HG03139 (cell line): Measurements from ENCODE around the gene CEACAM5.

Experiments
- ATAC-seq: cut with Tn5 transposase; IDR thresholded peaks from one replicate; pipeline ENCODE4 v1.9.1; 2021; ENCODE audit not compliant: unreplicated experiment

CEACAM5 gene

GRCh38 chr19:41708481-41708880 is at the start of gene CEACAM5:
Gene CEACAM5, plus strand, starts transcription at chr19:41708626. Its CDS starts 106 bp downstream, at chr19:41708732.
- no peak for ATAC-seq

DNA sequence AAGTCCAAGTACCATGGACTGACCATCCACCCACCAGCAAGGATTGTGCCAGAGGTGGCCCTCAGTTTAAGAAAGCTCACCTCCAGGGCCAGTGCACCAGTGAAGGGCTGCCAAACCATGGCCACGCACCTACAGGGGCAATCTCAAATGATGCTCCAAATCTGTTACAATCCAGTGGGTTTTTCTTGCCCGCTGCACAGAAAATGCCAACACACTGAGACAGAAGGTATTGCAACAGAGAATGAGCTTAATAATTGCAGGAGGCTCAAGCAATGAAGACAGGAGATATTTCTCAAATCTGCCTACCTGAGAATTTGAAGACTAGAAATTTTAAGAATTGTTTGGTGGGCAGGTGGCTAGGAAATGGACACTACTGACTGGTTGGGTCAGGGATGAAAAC is 42.4 kb upstream of the CEACAM5 start:
- ATAC-seq = no peak

GRCh38 chr19:41668315-41668714 is 40.1 kb upstream of the CEACAM5 start:
- no peak for ATAC-seq

DNA sequence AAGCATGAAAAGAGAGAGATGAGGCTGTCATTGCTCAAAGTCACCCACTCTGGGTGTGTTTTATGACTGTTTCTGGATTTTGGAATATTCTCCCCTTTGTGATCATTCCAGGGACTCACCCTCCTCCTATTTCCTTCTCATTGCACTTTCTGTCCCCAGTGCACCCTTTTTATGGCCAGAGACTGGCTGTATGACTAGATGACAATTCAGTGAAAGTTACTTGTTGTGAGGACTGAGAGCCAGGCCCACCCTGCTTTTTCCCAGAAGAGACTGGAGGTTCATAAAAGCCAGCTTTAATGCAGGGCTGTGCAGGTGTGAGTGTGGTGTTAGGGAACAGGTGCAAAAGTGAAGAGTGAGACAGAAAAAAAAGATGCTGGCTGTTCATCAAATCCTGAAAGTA is 37.7 kb upstream of the CEACAM5 start:
- no peak for ATAC-seq

DNA sequence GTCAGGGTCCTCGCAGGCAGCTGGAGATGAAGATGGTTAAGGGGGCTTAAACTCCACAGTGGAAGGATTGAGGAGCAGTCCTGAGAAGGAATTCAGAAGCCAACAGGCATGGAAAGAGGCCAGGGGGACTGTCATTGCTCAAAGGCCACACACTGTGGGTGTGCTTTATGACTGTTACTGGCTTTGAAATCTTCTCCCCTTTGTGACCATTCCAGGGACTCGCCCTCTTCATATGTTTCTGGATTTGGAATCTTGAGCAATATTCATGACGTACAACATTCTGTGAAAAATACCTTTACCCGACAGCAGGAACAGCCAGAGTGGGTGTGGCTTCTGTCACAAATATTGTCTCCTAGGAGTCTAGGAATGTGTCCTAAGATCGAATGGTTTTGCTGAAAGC is 36.9 kb upstream of the CEACAM5 start:
- ATAC-seq = no peak

DNA sequence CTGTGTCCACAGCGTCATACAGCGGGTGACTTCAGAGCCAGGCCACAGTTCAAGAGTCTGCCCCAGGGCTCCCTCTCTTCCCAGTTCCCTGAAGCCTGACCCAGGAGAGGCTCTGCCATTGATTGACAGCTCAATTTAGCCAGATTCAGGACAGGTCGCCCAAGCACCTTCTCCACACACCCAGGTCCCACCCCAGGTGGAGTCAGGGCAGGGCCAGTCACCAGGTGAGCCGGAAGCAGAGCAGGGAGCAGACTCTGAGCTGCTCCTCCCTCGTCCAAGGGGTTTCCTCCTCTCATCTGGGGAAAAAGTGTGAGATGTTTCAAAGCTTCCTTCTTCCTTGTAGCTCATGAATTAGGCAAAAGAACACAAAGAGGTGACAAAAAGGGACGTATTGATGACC is 26.0 kb upstream of the CEACAM5 start:
- ATAC-seq = no peak

- ATAC-seq = no peak
These were observed 21.0 kb upstream of the CEACAM5 start for GRCh38 chr19:41687419-41687818.

DNA sequence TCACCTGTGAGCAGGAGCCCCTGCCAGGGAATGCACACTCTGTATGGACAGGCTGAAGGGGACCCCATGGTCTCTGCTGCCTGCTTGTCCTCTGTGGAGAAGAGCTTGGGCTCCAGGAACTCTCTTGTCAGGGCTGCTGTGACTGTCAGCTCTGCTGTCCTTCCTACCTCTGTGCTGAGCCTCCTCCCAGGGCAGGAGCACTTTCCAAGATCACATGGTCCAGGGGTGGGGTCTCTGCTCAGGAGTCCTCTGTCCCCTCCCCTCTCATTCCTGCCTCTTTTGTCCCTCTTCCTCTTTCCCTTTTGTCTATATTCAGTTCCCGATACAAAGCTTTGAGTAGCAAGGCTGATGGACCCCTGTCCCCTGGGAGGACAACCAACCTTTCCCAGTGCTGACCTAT is 20.3 kb upstream of the CEACAM5 start, which contains the start of gene CEACAM7:
CEACAM7 (minus strand) TSS at position 173 of the 400 bp plus-strand sequence; CDS start at position 68, 105 bp downstream.
- no peak for ATAC-seq

GRCh38 chr19:41688687-41689086 is 19.7 kb upstream of the CEACAM5 start:
- no peak for ATAC-seq

DNA sequence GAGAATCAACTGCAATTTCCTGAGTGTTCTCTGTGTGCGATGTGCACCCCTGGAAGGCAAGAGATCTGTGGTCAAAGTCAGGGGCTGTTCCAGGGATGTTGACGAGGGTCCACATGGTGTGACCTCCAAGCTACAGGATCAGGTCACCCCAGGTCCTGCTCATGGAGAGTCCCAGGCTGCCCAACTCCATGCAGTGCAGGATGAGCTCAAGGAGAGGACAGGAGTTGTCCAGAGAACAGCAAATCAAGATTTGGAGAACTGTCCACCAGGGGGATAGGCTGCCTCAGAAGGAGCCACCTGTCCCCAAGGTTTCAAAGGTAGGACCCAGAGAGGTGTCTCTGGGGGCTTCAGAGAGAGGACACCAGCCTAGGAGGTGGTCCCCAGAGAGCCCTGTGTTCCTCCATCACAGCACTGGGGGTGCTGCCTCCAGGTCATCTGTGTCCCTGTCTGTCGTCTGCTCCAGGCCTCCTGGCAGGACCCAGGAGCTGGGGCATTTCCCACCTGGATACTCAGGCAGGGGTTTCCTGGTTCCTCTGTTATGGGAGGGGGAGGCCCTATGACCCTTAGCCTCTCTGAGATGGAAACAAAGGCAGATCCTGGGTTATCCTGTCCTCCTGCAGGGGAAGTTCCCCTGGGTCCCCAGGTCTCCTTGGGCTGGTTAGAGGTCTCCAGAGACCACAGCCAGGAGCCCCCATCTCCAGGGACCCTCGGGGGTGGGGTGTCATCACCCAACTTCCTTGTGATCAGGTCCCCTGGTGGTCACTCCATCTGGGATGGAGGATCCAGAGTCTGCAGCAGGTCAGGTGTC is 18.2 kb upstream of the CEACAM5 start:
- no peak for ATAC-seq

GRCh38 chr19:41690801-41691065 is 17.7 kb upstream of the CEACAM5 start:
- ATAC-seq = no peak

- ATAC-seq = no peak
These were observed 17.0 kb upstream of the CEACAM5 start for GRCh38 chr19:41691268-41691970.

DNA sequence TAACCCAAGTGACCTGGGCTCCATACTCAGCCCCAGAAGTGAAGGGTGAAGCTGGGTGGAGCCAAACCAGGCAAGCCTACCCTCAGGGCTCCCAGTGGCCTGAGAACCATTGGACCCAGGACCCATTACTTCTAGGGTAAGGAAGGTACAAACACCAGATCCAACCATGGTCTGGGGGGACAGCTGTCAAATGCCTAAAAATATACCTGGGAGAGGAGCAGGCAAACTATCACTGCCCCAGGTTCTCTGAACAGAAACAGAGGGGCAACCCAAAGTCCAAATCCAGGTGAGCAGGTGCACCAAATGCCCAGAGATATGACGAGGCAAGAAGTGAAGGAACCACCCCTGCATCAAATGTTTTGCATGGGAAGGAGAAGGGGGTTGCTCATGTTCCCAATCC is 14.2 kb upstream of the CEACAM5 start:
- ATAC-seq = no peak

- ATAC-seq = no peak
These were observed 13.4 kb upstream of the CEACAM5 start for GRCh38 chr19:41694831-41695635.

DNA sequence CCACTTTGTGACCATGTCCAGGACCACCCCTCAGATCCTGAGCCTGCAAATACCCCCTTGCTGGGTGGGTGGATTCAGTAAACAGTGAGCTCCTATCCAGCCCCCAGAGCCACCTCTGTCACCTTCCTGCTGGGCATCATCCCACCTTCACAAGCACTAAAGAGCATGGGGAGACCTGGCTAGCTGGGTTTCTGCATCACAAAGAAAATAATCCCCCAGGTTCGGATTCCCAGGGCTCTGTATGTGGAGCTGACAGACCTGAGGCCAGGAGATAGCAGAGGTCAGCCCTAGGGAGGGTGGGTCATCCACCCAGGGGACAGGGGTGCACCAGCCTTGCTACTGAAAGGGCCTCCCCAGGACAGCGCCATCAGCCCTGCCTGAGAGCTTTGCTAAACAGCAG is 12.7 kb upstream of the CEACAM5 start:
- no peak for ATAC-seq

DNA sequence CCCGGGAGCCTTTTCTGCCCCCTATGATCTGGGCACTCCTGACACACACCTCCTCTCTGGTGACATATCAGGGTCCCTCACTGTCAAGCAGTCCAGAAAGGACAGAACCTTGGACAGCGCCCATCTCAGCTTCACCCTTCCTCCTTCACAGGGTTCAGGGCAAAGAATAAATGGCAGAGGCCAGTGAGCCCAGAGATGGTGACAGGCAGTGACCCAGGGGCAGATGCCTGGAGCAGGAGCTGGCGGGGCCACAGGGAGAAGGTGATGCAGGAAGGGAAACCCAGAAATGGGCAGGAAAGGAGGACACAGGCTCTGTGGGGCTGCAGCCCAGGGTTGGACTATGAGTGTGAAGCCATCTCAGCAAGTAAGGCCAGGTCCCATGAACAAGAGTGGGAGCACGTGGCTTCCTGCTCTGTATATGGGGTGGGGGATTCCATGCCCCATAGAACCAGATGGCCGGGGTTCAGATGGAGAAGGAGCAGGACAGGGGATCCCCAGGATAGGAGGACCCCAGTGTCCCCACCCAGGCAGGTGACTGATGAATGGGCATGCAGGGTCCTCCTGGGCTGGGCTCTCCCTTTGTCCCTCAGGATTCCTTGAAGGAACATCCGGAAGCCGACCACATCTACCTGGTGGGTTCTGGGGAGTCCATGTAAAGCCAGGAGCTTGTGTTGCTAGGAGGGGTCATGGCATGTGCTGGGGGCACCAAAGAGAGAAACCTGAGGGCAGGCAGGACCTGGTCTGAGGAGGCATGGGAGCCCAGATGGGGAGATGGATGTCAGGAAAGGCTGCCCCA is 11.8 kb upstream of the CEACAM5 start:
- ATAC-seq = no peak

DNA sequence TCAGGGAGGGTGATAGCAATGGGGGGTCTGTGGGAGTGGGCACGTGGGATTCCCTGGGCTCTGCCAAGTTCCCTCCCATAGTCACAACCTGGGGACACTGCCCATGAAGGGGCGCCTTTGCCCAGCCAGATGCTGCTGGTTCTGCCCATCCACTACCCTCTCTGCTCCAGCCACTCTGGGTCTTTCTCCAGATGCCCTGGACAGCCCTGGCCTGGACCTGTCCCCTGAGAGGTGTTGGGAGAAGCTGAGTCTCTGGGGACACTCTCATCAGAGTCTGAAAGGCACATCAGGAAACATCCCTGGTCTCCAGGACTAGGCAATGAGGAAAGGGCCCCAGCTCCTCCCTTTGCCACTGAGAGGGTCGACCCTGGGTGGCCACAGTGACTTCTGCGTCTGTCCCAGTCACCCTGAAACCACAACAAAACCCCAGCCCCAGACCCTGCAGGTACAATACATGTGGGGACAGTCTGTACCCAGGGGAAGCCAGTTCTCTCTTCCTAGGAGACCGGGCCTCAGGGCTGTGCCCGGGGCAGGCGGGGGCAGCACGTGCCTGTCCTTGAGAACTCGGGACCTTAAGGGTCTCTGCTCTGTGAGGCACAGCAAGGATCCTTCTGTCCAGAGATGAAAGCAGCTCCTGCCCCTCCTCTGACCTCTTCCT is 11.1 kb upstream of the CEACAM5 start:
- no peak for ATAC-seq

DNA sequence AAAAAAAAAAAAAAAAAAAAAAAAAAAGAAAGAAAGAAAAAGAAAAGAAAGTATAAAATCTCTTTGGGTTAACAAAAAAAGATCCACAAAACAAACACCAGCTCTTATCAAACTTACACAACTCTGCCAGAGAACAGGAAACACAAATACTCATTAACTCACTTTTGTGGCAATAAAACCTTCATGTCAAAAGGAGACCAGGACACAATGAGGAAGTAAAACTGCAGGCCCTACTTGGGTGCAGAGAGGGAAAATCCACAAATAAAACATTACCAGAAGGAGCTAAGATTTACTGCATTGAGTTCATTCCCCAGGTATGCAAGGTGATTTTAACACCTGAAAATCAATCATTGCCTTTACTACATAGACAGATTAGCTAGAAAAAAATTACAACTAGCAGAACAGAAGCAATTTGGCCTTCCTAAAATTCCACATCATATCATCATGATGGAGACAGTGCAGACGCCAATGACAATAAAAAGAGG is 9.6 kb upstream of the CEACAM5 start:
- no peak for ATAC-seq

DNA sequence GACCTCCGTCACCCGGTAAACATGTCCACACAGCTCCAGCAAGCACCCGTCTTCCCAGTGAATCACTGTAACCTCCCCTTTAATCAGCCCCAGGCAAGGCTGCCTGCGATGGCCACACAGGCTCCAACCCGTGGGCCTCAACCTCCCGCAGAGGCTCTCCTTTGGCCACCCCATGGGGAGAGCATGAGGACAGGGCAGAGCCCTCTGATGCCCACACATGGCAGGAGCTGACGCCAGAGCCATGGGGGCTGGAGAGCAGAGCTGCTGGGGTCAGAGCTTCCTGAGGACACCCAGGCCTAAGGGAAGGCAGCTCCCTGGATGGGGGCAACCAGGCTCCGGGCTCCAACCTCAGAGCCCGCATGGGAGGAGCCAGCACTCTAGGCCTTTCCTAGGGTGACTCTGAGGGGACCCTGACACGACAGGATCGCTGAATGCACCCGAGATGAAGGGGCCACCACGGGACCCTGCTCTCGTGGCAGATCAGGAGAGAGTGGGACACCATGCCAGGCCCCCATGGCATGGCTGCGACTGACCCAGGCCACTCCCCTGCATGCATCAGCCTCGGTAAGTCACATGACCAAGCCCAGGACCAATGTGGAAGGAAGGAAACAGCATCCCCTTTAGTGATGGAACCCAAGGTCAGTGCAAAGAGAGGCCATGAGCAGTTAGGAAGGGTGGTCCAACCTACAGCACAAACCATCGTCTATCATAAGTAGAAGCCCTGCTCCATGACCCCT is 9.0 kb upstream of the CEACAM5 start:
- ATAC-seq = no peak

DNA sequence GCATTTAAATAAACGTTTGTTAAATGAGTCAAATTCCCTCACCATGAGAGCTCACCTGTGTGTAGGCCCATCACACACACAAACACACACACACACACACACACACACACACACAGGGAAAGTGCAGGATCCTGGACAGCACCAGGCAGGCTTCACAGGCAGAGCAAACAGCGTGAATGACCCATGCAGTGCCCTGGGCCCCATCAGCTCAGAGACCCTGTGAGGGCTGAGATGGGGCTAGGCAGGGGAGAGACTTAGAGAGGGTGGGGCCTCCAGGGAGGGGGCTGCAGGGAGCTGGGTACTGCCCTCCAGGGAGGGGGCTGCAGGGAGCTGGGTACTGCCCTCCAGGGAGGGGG is 8.5 kb upstream of the CEACAM5 start:
- no peak for ATAC-seq
